GM19193 (cell line): ENCODE data around the gene C20orf141.

Experiments used
- POLR2A ChIP-seq: IDR thresholded peaks from 4 replicates; pipeline ENCODE4 v1.6.1; 2011; ENCODE audit not compliant: insufficient read depth, insufficient read length; ENCODE audit errors: extremely low read depth

The C20orf141 gene

GRCh38 chr20:2809690-2810089 lies 5.1 kb upstream of the C20orf141 start:
- no peak for TF ChIP-seq POLR2A

- TF ChIP-seq POLR2A = no peak
Observed at GRCh38 chr20:2812189-2812588, 2.6 kb upstream of the C20orf141 start.

- no peak for TF ChIP-seq POLR2A
Observed at GRCh38 chr20:2814076-2814475, 711 bp upstream of the C20orf141 start.

- no peak for TF ChIP-seq POLR2A
Observed at GRCh38 chr20:2815242-2815900, 584 bp downstream of the C20orf141 start.

GRCh38 chr20:2816030-2816582 lies 1.3 kb downstream of the C20orf141 start, which contains the start of gene TMEM239:
Gene TMEM239, plus strand, starts transcription at chr20:2816364. Its CDS starts 191 bp downstream, at chr20:2816555.
- TF ChIP-seq POLR2A = no peak

GRCh38 chr20:2816583-2817340 lies 2.0 kb downstream of the C20orf141 start:
- no peak for TF ChIP-seq POLR2A

GRCh38 chr20:2817341-2817726 lies 2.5 kb downstream of the C20orf141 start:
- no peak for TF ChIP-seq POLR2A

GRCh38 chr20:2817891-2818595 lies 3.3 kb downstream of the C20orf141 start:
- TF ChIP-seq POLR2A = no peak

- TF ChIP-seq POLR2A = no peak
Observed at GRCh38 chr20:2820084-2820895, 5.5 kb downstream of the C20orf141 start.

GRCh38 chr20:2820896-2821869 lies 6.4 kb downstream of the C20orf141 start:
- TF ChIP-seq POLR2A = no peak

GRCh38 chr20:2822073-2822472 lies 7.3 kb downstream of the C20orf141 start:
- TF ChIP-seq POLR2A = no peak

- TF ChIP-seq POLR2A = no peak
Observed at GRCh38 chr20:2825761-2826160, 11.0 kb downstream of the C20orf141 start.

GRCh38 chr20:2826655-2827054 lies 11.9 kb downstream of the C20orf141 start:
- no peak for TF ChIP-seq POLR2A
